Lower lobe of right lung (tissue), 2 donors: ENCODE results near the gene COL8A1. TPM values are rescaled to one million over a fixed set of nuclear protein-coding genes. Genes with fewer than 3 reads are reported as not detected.

Experiments used
- ATAC-seq, 2 donors: fragments of 200-7000 bp; cut with Tn5 transposase; one replicate each; pipeline ENCODE4 v1.9.1; 2020 to 2022; ENCODE audit warnings: mild to moderate bottlenecking in 2 of 2, moderate library complexity in 2 of 2
- DNase-seq: peaks from one replicate; pipeline ENCODE4 v3.0.0-alpha.2; 2020
- H3K27ac ChIP-seq: fragments of 200-600 bp; one replicate; pipeline ENCODE4 v1.8.0; 2022
- H3K27me3 ChIP-seq: fragments of 200-600 bp; one replicate; pipeline ENCODE4 v1.8.0; 2022; ENCODE audit warnings: low read depth
- H3K36me3 ChIP-seq: fragments of 200-600 bp; one replicate; pipeline ENCODE4 v1.8.0; 2022; ENCODE audit warnings: mild to moderate bottlenecking
- H3K4me1 ChIP-seq: fragments of 200-600 bp; one replicate; pipeline ENCODE4 v1.8.0; 2022
- H3K4me3 ChIP-seq: fragments of 200-600 bp; one replicate; pipeline ENCODE4 v1.8.0; 2022; ENCODE audit warnings: mild to moderate bottlenecking
- H3K9me3 ChIP-seq: fragments of 200-600 bp; one replicate; pipeline ENCODE4 v1.8.0; 2022
- CTCF ChIP-seq: fragments of 200-600 bp; IDR thresholded peaks from one replicate; pipeline ENCODE4 v1.8.0; 2022; ENCODE audit warnings: antibody characterized with exemption, mild to moderate bottlenecking
- intact Hi-C: fragments of 100-400 bp; cut with DNase I; formaldehyde crosslinking; loops from one replicate; pipeline ENCODE4 v1.11.0; 2022
- total RNA-seq: library from RNA; stranded (reverse); fragmentation: NEBNext Ultra II Directional; extraction: Animal tissue kit (Norgen Biotek cat#: 25700); gene quantifications from one replicate; pipeline ENCODE4 v1.2.1, GENCODE V29; 2021
- donor health status: DM: no; HTN: yes; CAD: no; lungs with severe emphysema.

COL8A1 gene
- total RNA-seq, 1 donor from 2014 or later: 56.1 TPM

DNA sequence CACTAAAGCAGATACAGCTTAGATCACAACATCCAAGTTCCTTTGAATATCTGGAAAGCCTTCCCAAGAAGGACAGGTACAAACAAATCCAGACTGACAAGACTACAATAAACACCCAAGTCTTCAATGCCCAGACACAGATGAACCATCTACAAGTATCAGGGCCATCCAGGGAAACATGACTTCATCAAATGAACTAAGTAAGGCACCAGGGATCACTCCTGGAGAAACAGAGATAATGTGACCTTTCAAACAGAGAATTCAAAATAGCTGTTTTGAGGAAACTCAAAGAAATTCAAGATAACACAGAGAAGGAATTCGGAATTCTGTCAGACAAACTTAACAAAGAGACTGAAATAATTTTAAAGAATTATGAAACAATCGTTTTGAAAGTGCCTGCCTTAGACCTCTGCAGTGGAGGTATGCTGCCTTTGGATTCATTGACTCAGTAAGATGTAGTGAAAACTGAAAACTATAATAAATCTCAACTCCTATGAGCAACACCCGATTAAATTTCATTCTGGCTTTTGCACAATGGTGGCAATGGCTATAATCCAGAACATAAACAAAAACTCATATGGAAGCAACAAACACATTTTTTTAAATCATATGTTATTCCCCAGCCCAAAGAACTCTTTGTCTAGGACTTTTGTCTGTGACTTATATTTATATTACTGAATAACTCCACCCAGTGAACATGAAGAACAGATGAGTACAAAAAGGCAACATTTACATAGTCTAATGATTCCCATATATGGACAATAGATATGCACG is 12.6 kb upstream of the COL8A1 start:
- Histone ChIP-seq H3K36me3 (no peaks in the 10 kb centered on the region), H3K9me3 (no peaks in the 10 kb centered on the region), H3K27me3 (no peaks in the 10 kb centered on the region), H3K4me3 (no peak overlapping the region), H3K27ac (no peak overlapping the region), H3K4me1 (no peaks in the 10 kb centered on the region)
- no peak for TF ChIP-seq CTCF
- ATAC-seq (no peak), DNase-seq (no peak)
- intact Hi-C loops: no loop called here

- intact Hi-C loops: no loop called here
- no peaks in the 10 kb centered on the region for H3K27me3 ChIP-seq
- H3K27ac ChIP-seq: no peak overlapping the region
- no peak for ATAC-seq
- no peaks in the 10 kb centered on the region for H3K36me3 ChIP-seq
- no peak for DNase-seq
- H3K9me3 ChIP-seq: no peaks in the 10 kb centered on the region
- H3K4me1 ChIP-seq: no peaks in the 10 kb centered on the region
- TF ChIP-seq CTCF: no peak
- H3K4me3 ChIP-seq: no peak overlapping the region
Measured at GRCh38 chr3:99626417-99626788, 12.0 kb upstream of the COL8A1 start.

GRCh38 chr3:99627062-99627826 is 11.2 kb upstream of the COL8A1 start:
- H3K36me3 ChIP-seq: no peaks in the 10 kb centered on the region
- TF ChIP-seq CTCF: no peak
- H3K27me3 ChIP-seq: no peaks in the 10 kb centered on the region
- no peak for ATAC-seq
- intact Hi-C loops: no loop called here
- H3K4me3 ChIP-seq: no peak overlapping the region
- H3K4me1 ChIP-seq: no peaks in the 10 kb centered on the region
- DNase-seq: no peak
- no peak overlapping the region for H3K27ac ChIP-seq
- H3K9me3 ChIP-seq: no peaks in the 10 kb centered on the region

- Histone ChIP-seq H3K4me1 (no peaks in the 10 kb centered on the region), H3K4me3 (no peak overlapping the region), H3K27ac (no peak overlapping the region), H3K9me3 (no peaks in the 10 kb centered on the region), H3K27me3 (no peaks in the 10 kb centered on the region), H3K36me3 (no peaks in the 10 kb centered on the region)
- intact Hi-C loops: no loop called here
- TF ChIP-seq CTCF: no peak
- ATAC-seq: no peak
- no peak for DNase-seq
Measured at GRCh38 chr3:99630815-99631214, 7.6 kb upstream of the COL8A1 start.

DNA sequence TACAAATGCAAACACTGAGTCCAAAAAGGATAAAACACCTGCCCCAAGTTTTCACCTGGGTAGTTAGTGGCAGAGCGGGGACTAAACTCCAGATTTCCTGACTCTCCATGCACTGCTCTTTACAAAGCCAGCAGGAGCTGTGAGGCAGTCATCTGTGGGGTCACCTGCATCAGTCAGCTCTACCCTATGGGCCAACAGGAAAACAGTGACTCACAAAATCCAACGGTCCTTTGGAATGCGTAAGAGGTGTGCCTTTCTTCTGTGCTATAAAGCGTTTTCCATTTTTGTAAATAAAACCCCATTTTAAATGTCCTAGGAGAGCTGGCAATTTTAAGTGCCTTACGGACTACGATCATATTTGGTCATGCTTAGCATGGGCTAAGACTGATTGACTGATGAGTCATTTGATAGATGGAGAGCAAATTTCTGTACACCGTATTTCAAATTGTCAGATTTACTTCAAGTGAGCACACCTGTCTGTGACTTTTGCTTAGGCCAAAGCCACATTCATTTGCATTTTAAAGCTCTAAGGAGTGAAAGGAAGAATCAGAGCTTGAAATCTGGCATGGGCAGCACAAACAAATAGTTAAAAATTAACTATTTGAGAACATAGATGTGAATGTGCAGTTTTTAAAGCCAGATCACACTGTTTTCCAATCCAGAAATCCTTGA is 4.4 kb upstream of the COL8A1 start:
- H3K4me3 ChIP-seq: no peak overlapping the region
- TF ChIP-seq CTCF: no peak
- H3K27me3 ChIP-seq: peaks cover 7% of the 10 kb centered on the region
- intact Hi-C loops: no loop called here
- no peaks in the 10 kb centered on the region for H3K36me3 ChIP-seq
- DNase-seq (no peak), ATAC-seq (no peak)
- H3K27ac ChIP-seq: no peak overlapping the region
- H3K4me1 ChIP-seq: peaks cover 10% of the 10 kb centered on the region
- H3K9me3 ChIP-seq: no peaks in the 10 kb centered on the region
